ENCODE data around the gene SHISA7.
A peak's percentile ranks its signal among the peaks of the same experiment; 100 is the strongest.

Gene SHISA7

DNA sequence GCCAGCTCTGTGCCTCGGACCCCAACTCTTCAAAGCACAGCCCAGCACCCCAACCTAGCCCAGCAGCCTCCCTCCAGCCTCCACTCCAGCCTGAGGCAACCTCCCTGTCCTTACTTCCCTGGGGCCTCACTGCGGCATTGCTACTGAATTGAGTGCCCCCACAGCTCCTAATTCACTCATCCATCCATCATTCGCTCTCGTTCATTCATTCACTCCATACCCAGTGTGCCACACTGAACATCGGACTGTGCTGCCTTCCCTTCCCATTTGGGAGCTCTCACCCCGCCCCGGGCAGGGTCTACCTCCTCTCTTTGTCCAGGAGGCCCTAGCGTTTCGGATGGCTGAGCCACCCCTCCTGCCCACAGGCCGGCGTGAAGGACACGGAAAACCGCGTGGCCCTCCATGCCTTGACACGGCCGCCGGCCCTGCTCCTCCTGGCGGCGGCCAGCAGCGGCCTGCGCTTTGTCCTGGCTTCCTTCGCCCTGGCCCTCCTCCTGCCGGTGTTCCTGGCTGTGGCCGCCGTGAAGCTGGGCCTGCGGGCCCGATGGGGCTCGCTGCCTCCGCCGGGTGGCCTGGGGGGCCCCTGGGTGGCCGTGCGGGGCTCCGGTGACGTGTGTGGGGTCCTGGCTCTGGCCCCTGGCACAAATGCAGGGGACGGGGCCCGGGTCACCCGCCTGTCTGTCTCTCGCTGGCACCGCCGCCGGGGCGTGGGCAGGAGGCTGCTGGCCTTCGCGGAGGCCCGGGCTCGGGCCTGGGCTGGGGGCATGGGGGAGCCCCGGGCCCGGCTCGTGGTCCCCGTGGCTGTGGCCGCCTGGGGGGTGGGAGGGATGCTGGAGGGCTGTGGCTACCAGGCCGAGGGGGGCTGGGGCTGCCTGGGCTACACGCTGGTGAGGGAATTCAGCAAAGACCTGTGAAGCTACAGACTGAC, 43.2 kb upstream of the SHISA7 start:
- no peak for TF ChIP-seq ZNF350 (tag by site-specific recombination; IDR thresholded peaks at IDR 0.05)
- TF ChIP-seq, protein P1, sequence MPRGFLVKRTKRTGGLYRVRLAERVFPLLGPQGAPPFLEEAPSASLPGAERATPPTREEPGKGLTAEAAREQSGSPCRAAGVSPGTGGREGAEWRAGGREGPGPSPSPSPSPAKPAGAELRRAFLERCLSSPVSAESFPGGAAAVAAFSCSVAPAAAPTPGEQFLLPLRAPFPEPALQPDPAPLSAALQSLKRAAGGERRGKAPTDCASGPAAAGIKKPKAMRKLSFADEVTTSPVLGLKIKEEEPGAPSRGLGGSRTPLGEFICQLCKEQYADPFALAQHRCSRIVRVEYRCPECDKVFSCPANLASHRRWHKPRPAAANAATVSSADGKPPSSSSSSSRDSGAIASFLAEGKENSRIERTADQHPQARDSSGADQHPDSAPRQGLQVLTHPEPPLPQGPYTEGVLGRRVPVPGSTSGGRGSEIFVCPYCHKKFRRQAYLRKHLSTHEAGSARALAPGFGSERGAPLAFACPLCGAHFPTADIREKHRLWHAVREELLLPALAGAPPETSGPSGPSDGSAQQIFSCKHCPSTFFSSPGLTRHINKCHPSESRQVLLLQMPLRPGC (tag by site-specific recombination; IDR thresholded peaks at IDR 0.05), result no peak
- TF ChIP-seq, protein P2, sequence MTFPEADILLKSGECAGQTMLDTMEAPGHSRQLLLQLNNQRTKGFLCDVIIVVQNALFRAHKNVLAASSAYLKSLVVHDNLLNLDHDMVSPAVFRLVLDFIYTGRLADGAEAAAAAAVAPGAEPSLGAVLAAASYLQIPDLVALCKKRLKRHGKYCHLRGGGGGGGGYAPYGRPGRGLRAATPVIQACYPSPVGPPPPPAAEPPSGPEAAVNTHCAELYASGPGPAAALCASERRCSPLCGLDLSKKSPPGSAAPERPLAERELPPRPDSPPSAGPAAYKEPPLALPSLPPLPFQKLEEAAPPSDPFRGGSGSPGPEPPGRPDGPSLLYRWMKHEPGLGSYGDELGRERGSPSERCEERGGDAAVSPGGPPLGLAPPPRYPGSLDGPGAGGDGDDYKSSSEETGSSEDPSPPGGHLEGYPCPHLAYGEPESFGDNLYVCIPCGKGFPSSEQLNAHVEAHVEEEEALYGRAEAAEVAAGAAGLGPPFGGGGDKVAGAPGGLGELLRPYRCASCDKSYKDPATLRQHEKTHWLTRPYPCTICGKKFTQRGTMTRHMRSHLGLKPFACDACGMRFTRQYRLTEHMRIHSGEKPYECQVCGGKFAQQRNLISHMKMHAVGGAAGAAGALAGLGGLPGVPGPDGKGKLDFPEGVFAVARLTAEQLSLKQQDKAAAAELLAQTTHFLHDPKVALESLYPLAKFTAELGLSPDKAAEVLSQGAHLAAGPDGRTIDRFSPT (tag by site-specific recombination; IDR thresholded peaks at IDR 0.05), result peak; percentile 25; the same call in 1 of the 2 replicates
- peak; percentile 69 for TF ChIP-seq ZNF600 (tag by site-specific recombination; IDR thresholded peaks at IDR 0.05)
- no peak for TF ChIP-seq ZNF266 (tag by site-specific recombination; IDR thresholded peaks at IDR 0.05; ENCODE audit: low read depth)
- peak; percentile 76 for TF ChIP-seq ZNF366 (tag by site-specific recombination; conservative IDR thresholded peaks at IDR 0.05)
- TF ChIP-seq ZNF19 (tag by site-specific recombination; IDR thresholded peaks at IDR 0.05; ENCODE audit: low read depth), result no peak
- no peak for TF ChIP-seq ZNF548 (tag by site-specific recombination; IDR thresholded peaks at IDR 0.05)
- TF ChIP-seq, protein P3, sequence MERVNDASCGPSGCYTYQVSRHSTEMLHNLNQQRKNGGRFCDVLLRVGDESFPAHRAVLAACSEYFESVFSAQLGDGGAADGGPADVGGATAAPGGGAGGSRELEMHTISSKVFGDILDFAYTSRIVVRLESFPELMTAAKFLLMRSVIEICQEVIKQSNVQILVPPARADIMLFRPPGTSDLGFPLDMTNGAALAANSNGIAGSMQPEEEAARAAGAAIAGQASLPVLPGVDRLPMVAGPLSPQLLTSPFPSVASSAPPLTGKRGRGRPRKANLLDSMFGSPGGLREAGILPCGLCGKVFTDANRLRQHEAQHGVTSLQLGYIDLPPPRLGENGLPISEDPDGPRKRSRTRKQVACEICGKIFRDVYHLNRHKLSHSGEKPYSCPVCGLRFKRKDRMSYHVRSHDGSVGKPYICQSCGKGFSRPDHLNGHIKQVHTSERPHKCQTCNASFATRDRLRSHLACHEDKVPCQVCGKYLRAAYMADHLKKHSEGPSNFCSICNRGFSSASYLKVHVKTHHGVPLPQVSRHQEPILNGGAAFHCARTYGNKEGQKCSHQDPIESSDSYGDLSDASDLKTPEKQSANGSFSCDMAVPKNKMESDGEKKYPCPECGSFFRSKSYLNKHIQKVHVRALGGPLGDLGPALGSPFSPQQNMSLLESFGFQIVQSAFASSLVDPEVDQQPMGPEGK (tag by site-specific recombination; IDR thresholded peaks at IDR 0.05), result peak; percentile 38
- H3K27ac ChIP-seq (ENCODE audit: extremely low read depth, low read depth, low read length), result peak overlapping the region; percentile 45
- peaks cover 23% of the 10 kb centered on the region for H3K4me1 ChIP-seq (ENCODE audit: control insufficient read depth, insufficient read depth, low read length)
- no peaks in the 10 kb centered on the region for H3K9me3 ChIP-seq (ENCODE audit: control insufficient read depth, insufficient read depth, low read depth, low read length)
- peak overlapping the region; percentile 91 for H3K4me3 ChIP-seq (ENCODE audit: low read depth, low read length)
- POLR2A ChIA-PET, result interaction anchor here (0.8 to 3.5 kb wide), 14 partner anchors 10 to 206 kb away, joined by 3 to 44 read pairs (median 6); partner anchors contain the start of genes FIZ1, HSPBP1, ISOC2 and KMT5C
- CTCF ChIA-PET, result interaction anchor here (0.6 to 4.3 kb wide), 8 partner anchors 10 to 607 kb away, joined by 3 to 42 read pairs (median 3); partner anchors contain the start of gene ZNF628
- peaks cover 0 to 7% of the 10 kb centered on the region in 2 experiments; a peak in 1 of 3 replicates for H3K36me3 ChIP-seq (ENCODE audit: control insufficient read depth in 2 of 2, insufficient read depth in 1 of 2, low read length in 2 of 2)

DNA sequence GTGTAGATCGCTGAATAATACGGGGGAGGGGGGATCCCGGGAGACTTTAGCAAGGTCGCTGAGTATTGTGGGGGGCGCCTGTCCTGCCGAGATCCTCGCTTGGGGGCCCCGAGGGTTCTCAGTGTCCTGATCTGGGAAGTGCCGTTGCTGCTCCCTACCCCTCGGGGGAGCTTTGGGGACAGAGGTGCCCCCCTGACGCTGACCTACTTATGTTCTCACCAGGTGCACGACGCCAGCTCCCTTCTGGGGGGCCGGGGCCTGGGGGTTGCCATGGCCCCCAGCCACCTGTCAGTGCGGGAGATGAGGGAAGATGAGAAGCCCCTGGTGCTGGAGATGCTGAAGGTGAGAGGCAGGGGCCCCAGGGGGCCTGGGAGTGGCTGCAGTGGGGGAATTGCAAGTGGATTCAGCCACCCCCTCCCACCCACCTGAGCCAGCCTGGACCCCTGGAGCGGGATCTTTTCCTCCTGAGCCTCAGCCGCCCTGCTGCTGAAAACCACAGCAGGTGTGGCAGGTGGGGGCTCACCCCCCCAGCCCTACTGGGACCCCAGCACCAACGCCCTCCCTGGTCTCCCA, 42.4 kb upstream of the SHISA7 start:
- H3K9me3 ChIP-seq (ENCODE audit: control insufficient read depth, insufficient read depth, low read depth, low read length), result no peaks in the 10 kb centered on the region
- H3K27ac ChIP-seq (ENCODE audit: extremely low read depth, low read depth, low read length), result peak overlapping the region; percentile 59; the same call in 1 of the 2 replicates
- H3K4me3 ChIP-seq (ENCODE audit: low read depth, low read length), result peak overlapping the region; percentile 91
- ChIA-PET POLR2A (interaction anchor here (0.7 to 3.5 kb wide), 14 partner anchors 9 to 368 kb away, joined by 3 to 44 read pairs (median 4); partner anchors contain the start of genes FIZ1, ISOC2, KMT5C and PPP1R12C), CTCF (interaction anchor here (0.7 to 4.3 kb wide), 7 partner anchors 9 to 345 kb away, joined by 3 to 42 read pairs (median 3); partner anchors contain the start of gene ZNF628)
- H3K4me1 ChIP-seq (ENCODE audit: control insufficient read depth, insufficient read depth, low read length), result peaks cover 23% of the 10 kb centered on the region
- H3K36me3 ChIP-seq (ENCODE audit: control insufficient read depth in 2 of 2, insufficient read depth in 1 of 2, low read length in 2 of 2), result peaks cover 0 to 9% of the 10 kb centered on the region in 2 experiments; a peak in 1 of 3 replicates
- TF ChIP-seq ZNF2 (tag by site-specific recombination; IDR thresholded peaks at IDR 0.05), result no peak
- TF ChIP-seq ZNF302 (tag by site-specific recombination; IDR thresholded peaks at IDR 0.05; ENCODE audit: low read depth), result no peak
- TF ChIP-seq, protein P1 (tag by site-specific recombination; IDR thresholded peaks at IDR 0.05), result no peak
- TF ChIP-seq ZNF785 (tag by site-specific recombination; IDR thresholded peaks at IDR 0.05), result no peak
- TF ChIP-seq, protein P4, sequence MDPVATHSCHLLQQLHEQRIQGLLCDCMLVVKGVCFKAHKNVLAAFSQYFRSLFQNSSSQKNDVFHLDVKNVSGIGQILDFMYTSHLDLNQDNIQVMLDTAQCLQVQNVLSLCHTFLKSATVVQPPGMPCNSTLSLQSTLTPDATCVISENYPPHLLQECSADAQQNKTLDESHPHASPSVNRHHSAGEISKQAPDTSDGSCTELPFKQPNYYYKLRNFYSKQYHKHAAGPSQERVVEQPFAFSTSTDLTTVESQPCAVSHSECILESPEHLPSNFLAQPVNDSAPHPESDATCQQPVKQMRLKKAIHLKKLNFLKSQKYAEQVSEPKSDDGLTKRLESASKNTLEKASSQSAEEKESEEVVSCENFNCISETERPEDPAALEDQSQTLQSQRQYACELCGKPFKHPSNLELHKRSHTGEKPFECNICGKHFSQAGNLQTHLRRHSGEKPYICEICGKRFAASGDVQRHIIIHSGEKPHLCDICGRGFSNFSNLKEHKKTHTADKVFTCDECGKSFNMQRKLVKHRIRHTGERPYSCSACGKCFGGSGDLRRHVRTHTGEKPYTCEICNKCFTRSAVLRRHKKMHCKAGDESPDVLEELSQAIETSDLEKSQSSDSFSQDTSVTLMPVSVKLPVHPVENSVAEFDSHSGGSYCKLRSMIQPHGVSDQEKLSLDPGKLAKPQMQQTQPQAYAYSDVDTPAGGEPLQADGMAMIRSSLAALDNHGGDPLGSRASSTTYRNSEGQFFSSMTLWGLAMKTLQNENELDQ (tag by site-specific recombination; IDR thresholded peaks at IDR 0.05; ENCODE audit: low read depth), result no peak
- TF ChIP-seq, protein P3 (tag by site-specific recombination; IDR thresholded peaks at IDR 0.05), result peak; percentile 82; the same call in 1 of the 2 replicates
- TF ChIP-seq ZNF16 (tag by site-specific recombination; IDR thresholded peaks at IDR 0.05; ENCODE audit: low read depth), result no peak
- TF ChIP-seq OSR2 (tag by site-specific recombination; IDR thresholded peaks at IDR 0.05), result no peak
- TF ChIP-seq ZBTB8A (tag by site-specific recombination; IDR thresholded peaks at IDR 0.05), result no peak
- no peak for TF ChIP-seq KLF8 (tag by site-specific recombination; IDR thresholded peaks at IDR 0.05)
- TF ChIP-seq GLIS2 (tag by site-specific recombination; IDR thresholded peaks at IDR 0.05), result peak; percentile 66
